ENCODE measurements around the gene KAT7. TPM values are rescaled to one million over a fixed set of nuclear protein-coding genes. Genes with fewer than 3 reads are reported as not detected.

The KAT7 gene
- total RNA-seq, 1 donor, result 43.2 TPM

- DNase-seq (ENCODE audit: low read depth), result no peak
- no peak overlapping the region for H3K4me3 ChIP-seq (ENCODE audit: low read depth, low read length)
- no peak for TF ChIP-seq CTCF (IDR thresholded peaks at IDR 0.05; ENCODE audit: insufficient read depth, low read depth, low read length)
These were observed 94.0 kb downstream of the KAT7 start for GRCh38 chr17:49882434-49882833.

Other genes with a start within 250 kb of the KAT7 start
- 0.43 and 0.97 TPM in 2 replicates for gene NXPH3, start 212.8 kb upstream of the KAT7 start, total RNA-seq
- 43.5 and 59.2 TPM in 2 replicates for gene SPOP, start 110.6 kb upstream of the KAT7 start, total RNA-seq
- 56.4 and 61.3 TPM in 2 replicates for gene SLC35B1, start 80.7 kb upstream of the KAT7 start, total RNA-seq
- gene FAM117A, start 24.6 kb upstream of the KAT7 start, total RNA-seq, result 1.7 and 1.9 TPM in 2 replicates
- gene TAC4, start 59.4 kb downstream of the KAT7 start, total RNA-seq, result not detected in 2 replicates
- gene DLX4, start 180.5 kb downstream of the KAT7 start, total RNA-seq, result not detected in 2 replicates
- not detected in 2 replicates for gene DLX3, start 206.5 kb downstream of the KAT7 start, total RNA-seq